Measurements from ENCODE around the gene MIA3.

DNA sequence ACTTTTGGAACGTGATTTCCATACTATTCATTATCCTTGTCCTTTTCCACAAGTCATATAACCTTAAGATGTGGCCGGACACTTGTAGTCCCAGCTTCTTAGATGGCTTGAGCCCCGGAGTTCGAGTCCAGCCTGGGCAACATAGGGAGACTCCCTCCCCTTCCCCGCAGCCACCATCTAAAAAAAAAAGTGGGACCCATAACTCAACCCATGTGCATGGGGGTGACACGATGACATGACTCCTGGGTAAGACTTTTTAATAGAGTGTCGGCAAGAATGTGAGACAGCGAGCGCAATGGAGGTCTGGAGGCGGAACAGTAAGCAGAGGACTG, 25.7 kb downstream of the MIA3 start:
- TF ChIP-seq, protein P1, sequence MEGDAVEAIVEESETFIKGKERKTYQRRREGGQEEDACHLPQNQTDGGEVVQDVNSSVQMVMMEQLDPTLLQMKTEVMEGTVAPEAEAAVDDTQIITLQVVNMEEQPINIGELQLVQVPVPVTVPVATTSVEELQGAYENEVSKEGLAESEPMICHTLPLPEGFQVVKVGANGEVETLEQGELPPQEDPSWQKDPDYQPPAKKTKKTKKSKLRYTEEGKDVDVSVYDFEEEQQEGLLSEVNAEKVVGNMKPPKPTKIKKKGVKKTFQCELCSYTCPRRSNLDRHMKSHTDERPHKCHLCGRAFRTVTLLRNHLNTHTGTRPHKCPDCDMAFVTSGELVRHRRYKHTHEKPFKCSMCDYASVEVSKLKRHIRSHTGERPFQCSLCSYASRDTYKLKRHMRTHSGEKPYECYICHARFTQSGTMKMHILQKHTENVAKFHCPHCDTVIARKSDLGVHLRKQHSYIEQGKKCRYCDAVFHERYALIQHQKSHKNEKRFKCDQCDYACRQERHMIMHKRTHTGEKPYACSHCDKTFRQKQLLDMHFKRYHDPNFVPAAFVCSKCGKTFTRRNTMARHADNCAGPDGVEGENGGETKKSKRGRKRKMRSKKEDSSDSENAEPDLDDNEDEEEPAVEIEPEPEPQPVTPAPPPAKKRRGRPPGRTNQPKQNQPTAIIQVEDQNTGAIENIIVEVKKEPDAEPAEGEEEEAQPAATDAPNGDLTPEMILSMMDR (conservative IDR thresholded peaks at IDR 0.05 in 1 of 2, IDR thresholded peaks at IDR 0.05 in 1 of 2; ENCODE audit: extremely low read depth in 1 of 2, insufficient read depth in 1 of 2, low read depth in 1 of 2, low read length in 2 of 2) = no peak
- no peak for TF ChIP-seq EZH2 (IDR thresholded peaks at IDR 0.05; ENCODE audit: borderline replicate concordance, low read length)
